HepG2 (cell line): ENCODE results near the gene FIZ1. TPM values are rescaled to one million over a fixed set of nuclear protein-coding genes. Genes with fewer than 3 reads are reported as not detected.

ENCODE experiments used
- CHCHD3 ChIP-seq: sonication (generic); formaldehyde crosslinking; IDR thresholded peaks from 2 replicates; pipeline ENCODE4 v1.8.0; 2022; ENCODE audit warnings: mild to moderate bottlenecking, missing genetic modification reagents, moderate library complexity
- FOXK2 ChIP-seq: fragments of 450-650 bp; IDR thresholded peaks from 2 replicates; pipeline ENCODE4 v1.6.1; 2016
- HCFC1 ChIP-seq: fragments of 150-350 bp; IDR thresholded peaks from 2 replicates; pipeline ENCODE4 v1.6.1; 2014; ENCODE audit warnings: low read depth, low read length
- HNF4G ChIP-seq, 2 experiments: sonication (generic) in 1 of 2; formaldehyde crosslinking in 1 of 2; IDR thresholded peaks; 2 replicates each; pipeline versions ENCODE4 v1.4.0 to v1.6.1; 2011 to 2020; ENCODE audit warnings: borderline replicate concordance in 2 of 2, low read depth in 2 of 2, mild to moderate bottlenecking in 2 of 2, low read length in 1 of 2, missing genetic modification reagents in 1 of 2, moderate library complexity in 1 of 2
- ISL2 ChIP-seq: sonication (generic); formaldehyde crosslinking; IDR thresholded peaks from 2 replicates; pipeline ENCODE4 v1.5.0; 2020; ENCODE audit warnings: missing genetic modification reagents
- NFATC3 ChIP-seq: sonication (generic); formaldehyde crosslinking; IDR thresholded peaks from 2 replicates; pipeline ENCODE4 v1.5.1; 2020; ENCODE audit warnings: mild to moderate bottlenecking, missing genetic modification reagents
- RFXANK ChIP-seq: IDR thresholded peaks from 2 replicates; pipeline ENCODE4 v1.6.1; 2016
- SYNCRIP ChIP-seq: fragments of 200-400 bp; formaldehyde crosslinking; IDR thresholded peaks from 2 replicates; pipeline ENCODE4 v1.6.1; 2018; ENCODE audit warnings: mild to moderate bottlenecking, low read depth, low read length; ENCODE audit not compliant: insufficient read depth
- TBP ChIP-seq: sonication (generic); formaldehyde crosslinking; IDR thresholded peaks from 2 replicates; pipeline ENCODE4 v1.5.0; 2020; ENCODE audit warnings: missing genetic modification reagents
- ZNF468 ChIP-seq: sonication (generic); formaldehyde crosslinking; IDR thresholded peaks from 2 replicates; pipeline ENCODE4 v1.8.0; 2022; ENCODE audit warnings: mild to moderate bottlenecking, moderate library complexity, missing genetic modification reagents
- ZNF687 ChIP-seq: sonication (generic); formaldehyde crosslinking; IDR thresholded peaks from 2 replicates; pipeline ENCODE4 v1.5.1; 2020; ENCODE audit warnings: mild to moderate bottlenecking, missing genetic modification reagents, moderate library complexity
- polyA plus RNA-seq, 8 experiments: library from polyadenylated mRNA; depleted of rRNA in 3 of 8; stranded (reverse) in 7 of 8; unstranded in 1 of 8; fragments of >200 nt; fragmentation: Illumina TruSeq in 4 of 8; extraction: Trizol in 4 of 8; gene quantifications; 2 replicates each; pipeline versions ENCODE4 v1.2.1 to v1.2.3, GENCODE V29; 2011 to 2016; ENCODE audit warnings: low read depth in 4 of 8, missing spikeins in 1 of 8, mixed read lengths in 1 of 8; ENCODE audit not compliant: insufficient read depth in 1 of 8
- total RNA-seq, 5 experiments: library from RNA; depleted of rRNA; stranded (reverse); fragments of >200 nt; fragmentation: Illumina TruSeq; extraction: Trizol; gene quantifications; 2 replicates each; pipeline ENCODE4 v1.2.3, GENCODE V29; 2016; ENCODE audit warnings: low read depth in 1 of 5
- TF ChIP-seq, protein P1 (sequence below): sonication (generic); formaldehyde crosslinking; IDR thresholded peaks from 2 replicates; pipeline ENCODE4 v1.4.0; 2020; ENCODE audit warnings: low read depth, mild to moderate bottlenecking, missing genetic modification reagents
- TF ChIP-seq, protein P2 (sequence below): fragments of 450-650 bp; IDR thresholded peaks from 2 replicates; pipeline ENCODE4 v1.6.1; 2017; ENCODE audit warnings: mild to moderate bottlenecking
- TF ChIP-seq, protein P3 (sequence below): sonication (generic); formaldehyde crosslinking; IDR thresholded peaks from 2 replicates; pipeline ENCODE4 v1.4.0; 2020; ENCODE audit warnings: mild to moderate bottlenecking, missing genetic modification reagents

The FIZ1 gene
- total and polyA plus RNA-seq, 2 of the 13 experiments (the other 11 are each of a cell fraction or from before 2014, with no cell fraction given): 3.6 to 5.9 TPM

- TF ChIP-seq ZNF687 (CRISPR knock-in tag) (peak; percentile 76), HCFC1 (no peak), NFATC3 (CRISPR knock-in tag) (no peak), ISL2 (no peak), TBP (no peak), ZNF468 (no peak), RFXANK (CRISPR knock-in tag) (no peak), CHCHD3 (CRISPR knock-in tag) (no peak; the same call in 1 of the 2 replicates), SYNCRIP (no peak), FOXK2 (no peak), HNF4G (IDR thresholded peaks at IDR 0.05; ENCODE audit: borderline replicate concordance, low read depth, low read length) (no peak), HNF4G (CRISPR knock-in tag; IDR thresholded peaks at IDR 0.05; ENCODE audit: borderline replicate concordance, low read depth) (no peak)
- TF ChIP-seq, protein P1, sequence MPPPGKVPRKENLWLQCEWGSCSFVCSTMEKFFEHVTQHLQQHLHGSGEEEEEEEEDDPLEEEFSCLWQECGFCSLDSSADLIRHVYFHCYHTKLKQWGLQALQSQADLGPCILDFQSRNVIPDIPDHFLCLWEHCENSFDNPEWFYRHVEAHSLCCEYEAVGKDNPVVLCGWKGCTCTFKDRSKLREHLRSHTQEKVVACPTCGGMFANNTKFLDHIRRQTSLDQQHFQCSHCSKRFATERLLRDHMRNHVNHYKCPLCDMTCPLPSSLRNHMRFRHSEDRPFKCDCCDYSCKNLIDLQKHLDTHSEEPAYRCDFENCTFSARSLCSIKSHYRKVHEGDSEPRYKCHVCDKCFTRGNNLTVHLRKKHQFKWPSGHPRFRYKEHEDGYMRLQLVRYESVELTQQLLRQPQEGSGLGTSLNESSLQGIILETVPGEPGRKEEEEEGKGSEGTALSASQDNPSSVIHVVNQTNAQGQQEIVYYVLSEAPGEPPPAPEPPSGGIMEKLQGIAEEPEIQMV (CRISPR knock-in tag): no peak
- TF ChIP-seq, protein P2, sequence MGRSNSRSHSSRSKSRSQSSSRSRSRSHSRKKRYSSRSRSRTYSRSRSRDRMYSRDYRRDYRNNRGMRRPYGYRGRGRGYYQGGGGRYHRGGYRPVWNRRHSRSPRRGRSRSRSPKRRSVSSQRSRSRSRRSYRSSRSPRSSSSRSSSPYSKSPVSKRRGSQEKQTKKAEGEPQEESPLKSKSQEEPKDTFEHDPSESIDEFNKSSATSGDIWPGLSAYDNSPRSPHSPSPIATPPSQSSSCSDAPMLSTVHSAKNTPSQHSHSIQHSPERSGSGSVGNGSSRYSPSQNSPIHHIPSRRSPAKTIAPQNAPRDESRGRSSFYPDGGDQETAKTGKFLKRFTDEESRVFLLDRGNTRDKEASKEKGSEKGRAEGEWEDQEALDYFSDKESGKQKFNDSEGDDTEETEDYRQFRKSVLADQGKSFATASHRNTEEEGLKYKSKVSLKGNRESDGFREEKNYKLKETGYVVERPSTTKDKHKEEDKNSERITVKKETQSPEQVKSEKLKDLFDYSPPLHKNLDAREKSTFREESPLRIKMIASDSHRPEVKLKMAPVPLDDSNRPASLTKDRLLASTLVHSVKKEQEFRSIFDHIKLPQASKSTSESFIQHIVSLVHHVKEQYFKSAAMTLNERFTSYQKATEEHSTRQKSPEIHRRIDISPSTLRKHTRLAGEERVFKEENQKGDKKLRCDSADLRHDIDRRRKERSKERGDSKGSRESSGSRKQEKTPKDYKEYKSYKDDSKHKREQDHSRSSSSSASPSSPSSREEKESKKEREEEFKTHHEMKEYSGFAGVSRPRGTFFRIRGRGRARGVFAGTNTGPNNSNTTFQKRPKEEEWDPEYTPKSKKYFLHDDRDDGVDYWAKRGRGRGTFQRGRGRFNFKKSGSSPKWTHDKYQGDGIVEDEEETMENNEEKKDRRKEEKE: no peak
- TF ChIP-seq, protein P3, sequence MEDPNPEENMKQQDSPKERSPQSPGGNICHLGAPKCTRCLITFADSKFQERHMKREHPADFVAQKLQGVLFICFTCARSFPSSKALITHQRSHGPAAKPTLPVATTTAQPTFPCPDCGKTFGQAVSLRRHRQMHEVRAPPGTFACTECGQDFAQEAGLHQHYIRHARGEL (CRISPR knock-in tag): no peak
These were observed 54.4 kb downstream of the FIZ1 start (continued) for GRCh38 chr19:55544776-55545439.
